Naive thymus-derived CD4-positive, alpha-beta T cell (primary cell): ENCODE results near the gene KRTAP12-2. TPM values are rescaled to one million over a fixed set of nuclear protein-coding genes. Genes with fewer than 3 reads are reported as not detected.
A peak's percentile ranks its signal among the peaks of the same experiment; 100 is the strongest.

ENCODE experiments used
- ATAC-seq: fragments of 150-1000 bp; cut with Tn5 transposase; 2 replicates; pipeline ENCODE4 v1.10.0; 2021; ENCODE audit warnings: mild to moderate bottlenecking, moderate library complexity
- CTCF ChIA-PET: fragments of 350-600 bp; sonication (Branson Sonifier 250); formaldehyde crosslinking; loops from one replicate; lab custom pipeline; 2021; ENCODE audit warnings: antibody characterized with exemption; lab: Charles Lee
- POLR2A ChIA-PET: fragments of 350-600 bp; sonication (Branson Sonifier 250); formaldehyde crosslinking; loops from one replicate; lab custom pipeline; 2021; ENCODE audit warnings: antibody characterized with exemption, inconsistent platforms; lab: Charles Lee
- DNase-seq, 9 donors: peaks; one replicate each; pipeline versions ENCODE4 v3.0.0 to v3.0.0-alpha.2; 2020 to 2022; ENCODE audit warnings: mixed read lengths in 1 of 9
- H3K27ac ChIP-seq: one replicate; pipeline ENCODE4 v1.7.0; 2013; ENCODE audit warnings: mild to moderate bottlenecking, low read depth, low read length, moderate library complexity
- H3K27me3 ChIP-seq, 2 donors: one replicate each; pipeline ENCODE4 v1.7.0; 2013; ENCODE audit warnings: low read length in 2 of 2, mild to moderate bottlenecking in 2 of 2, moderate library complexity in 2 of 2; ENCODE audit not compliant: control insufficient read depth in 2 of 2, insufficient read depth in 2 of 2
- H3K36me3 ChIP-seq, 3 experiments: 1 replicate in 2 of 3; 2 replicates in 1 of 3; pipeline ENCODE4 v1.7.0; 2013; ENCODE audit warnings: low read length in 3 of 3, mild to moderate bottlenecking in 3 of 3, moderate library complexity in 1 of 3; ENCODE audit not compliant: insufficient read depth in 3 of 3, control insufficient read depth in 2 of 3
- H3K4me1 ChIP-seq, 2 donors: one replicate each; pipeline ENCODE4 v1.7.0; 2013; ENCODE audit warnings: low read length in 2 of 2, mild to moderate bottlenecking in 2 of 2, moderate library complexity in 1 of 2; ENCODE audit not compliant: control insufficient read depth in 2 of 2, insufficient read depth in 2 of 2
- H3K4me3 ChIP-seq: 2 replicates; pipeline ENCODE4 v1.7.0; 2013; ENCODE audit warnings: mild to moderate bottlenecking, low read length
- H3K9me3 ChIP-seq, 3 experiments: 1 replicate in 2 of 3; 2 replicates in 1 of 3; pipeline ENCODE4 v1.7.0; 2013; ENCODE audit warnings: low read length in 3 of 3; ENCODE audit not compliant: control insufficient read depth in 2 of 3
- H3K27ac Mint-ChIP-seq, 9 donors: one replicate each; pipeline ENCODE4 v1.8.0; 2020 to 2022; ENCODE audit warnings: mixed read lengths in 9 of 9, mild to moderate bottlenecking in 8 of 9, moderate library complexity in 5 of 9, inconsistent platforms in 2 of 9
- H3K27me3 Mint-ChIP-seq, 5 donors: one replicate each; pipeline ENCODE4 v1.8.0; 2021 to 2022; ENCODE audit warnings: mixed read lengths in 5 of 5, mild to moderate bottlenecking in 1 of 5
- H3K36me3 Mint-ChIP-seq, 5 donors: one replicate each; pipeline ENCODE4 v1.8.0; 2020 to 2022; ENCODE audit warnings: mixed read lengths in 5 of 5, mild to moderate bottlenecking in 3 of 5, inconsistent platforms in 1 of 5
- H3K4me1 Mint-ChIP-seq, 7 donors: one replicate each; pipeline ENCODE4 v1.8.0; 2020 to 2022; ENCODE audit warnings: mixed read lengths in 7 of 7, mild to moderate bottlenecking in 3 of 7, inconsistent platforms in 1 of 7
- H3K4me3 Mint-ChIP-seq, 10 donors: one replicate each; pipeline ENCODE4 v1.8.0; 2020 to 2022; ENCODE audit warnings: mild to moderate bottlenecking in 10 of 10, mixed read lengths in 10 of 10, moderate library complexity in 6 of 10, inconsistent platforms in 2 of 10
- H3K9me3 Mint-ChIP-seq, 11 donors: one replicate each; pipeline ENCODE4 v1.8.0; 2020 to 2022; ENCODE audit warnings: mixed read lengths in 11 of 11, mild to moderate bottlenecking in 4 of 11, inconsistent platforms in 1 of 11, moderate library complexity in 1 of 11
- intact Hi-C, 2 donors: fragments of 100-400 bp; cut with micrococcal nuclease; formaldehyde crosslinking; loops; one replicate each; pipeline ENCODE4 v1.15.1; 2023
- polyA plus RNA-seq, 2 donors: library from polyadenylated mRNA; unstranded; fragments of 300-500 nt; fragmentation: Illumina TruSeq; gene quantifications; one replicate each; pipeline ENCODE4 v1.2.3, GENCODE V29; 2021
- total RNA-seq, 6 experiments: library from RNA in 5 of 6; stranded (reverse) in 5 of 6; gene quantifications; 1 replicate in 5 of 6; 2 replicates in 1 of 6; pipeline ENCODE4 v1.2.3 and lab custom pipeline; 2021 to 2026

KRTAP12-2 gene
- total and polyA plus RNA-seq, 7 experiments from 2014 or later: not detected

- peaks cover 0 to 28% (median 8%) of the 10 kb centered on the region in 5 donors for H3K27me3 Mint-ChIP-seq
- peaks cover 0 to 14% (median 9%) of the 10 kb centered on the region in 5 donors for H3K36me3 Mint-ChIP-seq
- DNase-seq (no peak), ATAC-seq (no peak)
- H3K9me3 Mint-ChIP-seq: peaks cover 9 to 40% (median 19%) of the 10 kb centered on the region in 11 donors
- intact Hi-C loops: no loop called here
- H3K4me3 ChIP-seq: no peak within 1 kb of the TSS
- H3K4me3 Mint-ChIP-seq: no peak within 1 kb of the TSS
- H3K4me1 Mint-ChIP-seq: peaks cover 0 to 7% (median 0%) of the 10 kb centered on the region in 7 donors
- H3K4me1 ChIP-seq: no peaks in the 10 kb centered on the region
- ChIA-PET CTCF (interaction anchor here (1.2 kb wide), 1 partner anchor 9 kb away, joined by 3 read pairs; the partner anchor contains the start of gene KRTAP10-11), POLR2A (no interaction called here)
- H3K36me3 ChIP-seq: no peaks in the 10 kb centered on the region
- H3K27ac ChIP-seq: no peak within 1 kb of the TSS
- H3K27me3 ChIP-seq: no peaks in the 10 kb centered on the region
- H3K27ac Mint-ChIP-seq: peak within 1 kb of the TSS in 2 of 9 donors; percentile 43 to 59
- H3K9me3 ChIP-seq: peaks cover 0 to 13% (median 3%) of the 10 kb centered on the region in 3 experiments
Observed at GRCh38 chr21:44637018-44637850, 29.5 kb downstream of the KRTAP12-2 start, which contains the start of gene KRTAP10-10. Gene KRTAP10-10, plus strand, starts transcription at chr21:44637356. Its CDS starts 62 bp downstream, at chr21:44637418.

- Histone ChIP-seq H3K36me3 (no peaks in the 10 kb centered on the region), H3K27me3 (no peaks in the 10 kb centered on the region), H3K4me1 (no peaks in the 10 kb centered on the region), H3K4me3 (no peak overlapping the region), H3K27ac (no peak overlapping the region), H3K9me3 (peaks cover 0 to 19% (median 3%) of the 10 kb centered on the region in 3 experiments)
- ATAC-seq (no peak), DNase-seq (no peak)
- Mint-ChIP-seq H3K9me3 (peaks cover 17 to 46% (median 26%) of the 10 kb centered on the region in 11 donors), H3K27me3 (peaks cover 0 to 31% (median 8%) of the 10 kb centered on the region in 5 donors), H3K27ac (peak overlapping the region in 2 of 9 donors; percentile 57 to 59), H3K4me3 (no peak overlapping the region), H3K4me1 (peaks cover 0 to 7% (median 1%) of the 10 kb centered on the region in 7 donors), H3K36me3 (peaks cover 0 to 17% (median 8%) of the 10 kb centered on the region in 5 donors)
- CTCF ChIA-PET: no interaction called here
- intact Hi-C loops: no loop called here
- POLR2A ChIA-PET: no interaction called here
Observed at GRCh38 chr21:44636209-44637017, 30.3 kb downstream of the KRTAP12-2 start.

GRCh38 chr21:44632067-44632466 lies 34.7 kb downstream of the KRTAP12-2 start:
- CTCF ChIA-PET: interaction anchor here (0.9 kb wide), 1 partner anchor 122 kb away, joined by 3 read pairs; no protein-coding TSS in a partner anchor
- peak overlapping the region in 1 of 10 donors; percentile 45 for H3K4me3 Mint-ChIP-seq
- POLR2A ChIA-PET: no interaction called here

GRCh38 chr21:44630440-44630839 lies 36.3 kb downstream of the KRTAP12-2 start:
- CTCF ChIA-PET: no interaction called here
- H3K27ac Mint-ChIP-seq: peak overlapping the region in 8 of 9 donors; percentile 65 to 88 (median 82)
- peaks cover 4 to 42% (median 28%) of the 10 kb centered on the region in 7 donors for H3K4me1 Mint-ChIP-seq
- intact Hi-C loops: loop anchor here in 1 of 2 donors (5.0 kb wide), 1 partner anchor 42 kb away; no protein-coding TSS in a partner anchor
- H3K36me3 Mint-ChIP-seq: peaks cover 12 to 31% (median 15%) of the 10 kb centered on the region in 5 donors
- H3K27ac ChIP-seq: peak overlapping the region; percentile 14
- peak overlapping the region; percentile 22 for H3K4me3 ChIP-seq
- peaks cover 0 to 25% (median 9%) of the 10 kb centered on the region in 3 experiments for H3K9me3 ChIP-seq
- POLR2A ChIA-PET: interaction anchor here (1.0 to 1.4 kb wide), 2 partner anchors 11 to 13 kb away, joined by 4 to 5 read pairs; no protein-coding TSS in a partner anchor
- DNase-seq: peak in 1 of 9 donors; percentile 13
- H3K27me3 ChIP-seq: no peaks in the 10 kb centered on the region
- H3K4me3 Mint-ChIP-seq: peak overlapping the region in 7 of 10 donors; percentile 25 to 75 (median 53)
- peaks cover 20 to 29% of the 10 kb centered on the region in 2 donors for H3K4me1 ChIP-seq
- H3K9me3 Mint-ChIP-seq: peaks cover 13 to 55% (median 34%) of the 10 kb centered on the region in 11 donors
- no peaks in the 10 kb centered on the region for H3K36me3 ChIP-seq
- H3K27me3 Mint-ChIP-seq: peaks cover 0 to 30% (median 0%) of the 10 kb centered on the region in 5 donors
- ATAC-seq: no peak

More at GRCh38 chr21:44632067-44632466, 34.7 kb downstream of the KRTAP12-2 start:
- peaks cover 12 to 31% (median 15%) of the 10 kb centered on the region in 5 donors for H3K36me3 Mint-ChIP-seq
- H3K4me1 ChIP-seq: peaks cover 16 to 20% of the 10 kb centered on the region in 2 donors
- peaks cover 4 to 32% (median 28%) of the 10 kb centered on the region in 7 donors for H3K4me1 Mint-ChIP-seq
- intact Hi-C loops: loop anchor here in 1 of 2 donors (5.0 kb wide), 1 partner anchor 40 kb away; no protein-coding TSS in a partner anchor
- peaks cover 0 to 35% (median 0%) of the 10 kb centered on the region in 5 donors for H3K27me3 Mint-ChIP-seq
- H3K9me3 ChIP-seq: peaks cover 0 to 25% (median 9%) of the 10 kb centered on the region in 3 experiments
- DNase-seq (no peak), ATAC-seq (no peak)
- peak overlapping the region in 2 of 9 donors; percentile 43 to 71 for H3K27ac Mint-ChIP-seq
- peaks cover 13 to 55% (median 34%) of the 10 kb centered on the region in 11 donors for H3K9me3 Mint-ChIP-seq
- no peak overlapping the region for H3K4me3 ChIP-seq
- no peak overlapping the region for H3K27ac ChIP-seq
- H3K27me3 ChIP-seq: no peaks in the 10 kb centered on the region
- no peaks in the 10 kb centered on the region for H3K36me3 ChIP-seq

- CTCF ChIA-PET: interaction anchor here (0.5 kb wide), 1 partner anchor 246 kb away, joined by 4 read pairs; no protein-coding TSS in a partner anchor
- no peak overlapping the region for H3K27ac ChIP-seq
- no peak for DNase-seq
Observed at GRCh38 chr21:44628707-44629391, 37.9 kb downstream of the KRTAP12-2 start.

More at GRCh38 chr21:44628707-44629391, 37.9 kb downstream of the KRTAP12-2 start:
- Mint-ChIP-seq H3K27me3 (peaks cover 0 to 27% (median 0%) of the 10 kb centered on the region in 5 donors), H3K36me3 (peaks cover 19 to 44% (median 24%) of the 10 kb centered on the region in 5 donors), H3K27ac (peak overlapping the region in 3 of 9 donors; percentile 51 to 88 (median 81)), H3K4me3 (peak overlapping the region in 1 of 10 donors; percentile 75), H3K4me1 (peaks cover 4 to 43% (median 27%) of the 10 kb centered on the region in 7 donors), H3K9me3 (peaks cover 17 to 58% (median 40%) of the 10 kb centered on the region in 11 donors)
- Histone ChIP-seq H3K27me3 (no peaks in the 10 kb centered on the region), H3K36me3 (no peaks in the 10 kb centered on the region), H3K4me3 (no peak overlapping the region), H3K9me3 (peaks cover 0 to 32% (median 9%) of the 10 kb centered on the region in 3 experiments), H3K4me1 (peaks cover 20 to 29% of the 10 kb centered on the region in 2 donors)
- ATAC-seq: no peak
- POLR2A ChIA-PET: no interaction called here
- intact Hi-C loops: no loop called here
